ENCODE results near the gene PACSIN2.

GRCh38 chr22:42978453-42979103 is 36.4 kb downstream of the PACSIN2 start:
- TF ChIP-seq POLR2AphosphoS5 (IDR thresholded peaks at IDR 0.05; ENCODE audit: low read depth) (no peak), CTCF (conservative IDR thresholded peaks at IDR 0.05; ENCODE audit: low read depth in 2 of 2) (no peak), JUNB (IDR thresholded peaks at IDR 0.05; ENCODE audit: unreplicated experiment) (no peak)
- TF ChIP-seq, protein P1, sequence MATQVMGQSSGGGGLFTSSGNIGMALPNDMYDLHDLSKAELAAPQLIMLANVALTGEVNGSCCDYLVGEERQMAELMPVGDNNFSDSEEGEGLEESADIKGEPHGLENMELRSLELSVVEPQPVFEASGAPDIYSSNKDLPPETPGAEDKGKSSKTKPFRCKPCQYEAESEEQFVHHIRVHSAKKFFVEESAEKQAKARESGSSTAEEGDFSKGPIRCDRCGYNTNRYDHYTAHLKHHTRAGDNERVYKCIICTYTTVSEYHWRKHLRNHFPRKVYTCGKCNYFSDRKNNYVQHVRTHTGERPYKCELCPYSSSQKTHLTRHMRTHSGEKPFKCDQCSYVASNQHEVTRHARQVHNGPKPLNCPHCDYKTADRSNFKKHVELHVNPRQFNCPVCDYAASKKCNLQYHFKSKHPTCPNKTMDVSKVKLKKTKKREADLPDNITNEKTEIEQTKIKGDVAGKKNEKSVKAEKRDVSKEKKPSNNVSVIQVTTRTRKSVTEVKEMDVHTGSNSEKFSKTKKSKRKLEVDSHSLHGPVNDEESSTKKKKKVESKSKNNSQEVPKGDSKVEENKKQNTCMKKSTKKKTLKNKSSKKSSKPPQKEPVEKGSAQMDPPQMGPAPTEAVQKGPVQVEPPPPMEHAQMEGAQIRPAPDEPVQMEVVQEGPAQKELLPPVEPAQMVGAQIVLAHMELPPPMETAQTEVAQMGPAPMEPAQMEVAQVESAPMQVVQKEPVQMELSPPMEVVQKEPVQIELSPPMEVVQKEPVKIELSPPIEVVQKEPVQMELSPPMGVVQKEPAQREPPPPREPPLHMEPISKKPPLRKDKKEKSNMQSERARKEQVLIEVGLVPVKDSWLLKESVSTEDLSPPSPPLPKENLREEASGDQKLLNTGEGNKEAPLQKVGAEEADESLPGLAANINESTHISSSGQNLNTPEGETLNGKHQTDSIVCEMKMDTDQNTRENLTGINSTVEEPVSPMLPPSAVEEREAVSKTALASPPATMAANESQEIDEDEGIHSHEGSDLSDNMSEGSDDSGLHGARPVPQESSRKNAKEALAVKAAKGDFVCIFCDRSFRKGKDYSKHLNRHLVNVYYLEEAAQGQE (IDR thresholded peaks at IDR 0.05; ENCODE audit: unreplicated experiment) = no peak

All from GM23338 (cell line).